ENCODE measurements around the gene EML4.

GRCh38 chr2:42127425-42128424, 41.4 kb upstream of the EML4 start:
- no peak for TF ChIP-seq POLR2AphosphoS5 (IDR thresholded peaks at IDR 0.05)
- TF ChIP-seq, protein P1, sequence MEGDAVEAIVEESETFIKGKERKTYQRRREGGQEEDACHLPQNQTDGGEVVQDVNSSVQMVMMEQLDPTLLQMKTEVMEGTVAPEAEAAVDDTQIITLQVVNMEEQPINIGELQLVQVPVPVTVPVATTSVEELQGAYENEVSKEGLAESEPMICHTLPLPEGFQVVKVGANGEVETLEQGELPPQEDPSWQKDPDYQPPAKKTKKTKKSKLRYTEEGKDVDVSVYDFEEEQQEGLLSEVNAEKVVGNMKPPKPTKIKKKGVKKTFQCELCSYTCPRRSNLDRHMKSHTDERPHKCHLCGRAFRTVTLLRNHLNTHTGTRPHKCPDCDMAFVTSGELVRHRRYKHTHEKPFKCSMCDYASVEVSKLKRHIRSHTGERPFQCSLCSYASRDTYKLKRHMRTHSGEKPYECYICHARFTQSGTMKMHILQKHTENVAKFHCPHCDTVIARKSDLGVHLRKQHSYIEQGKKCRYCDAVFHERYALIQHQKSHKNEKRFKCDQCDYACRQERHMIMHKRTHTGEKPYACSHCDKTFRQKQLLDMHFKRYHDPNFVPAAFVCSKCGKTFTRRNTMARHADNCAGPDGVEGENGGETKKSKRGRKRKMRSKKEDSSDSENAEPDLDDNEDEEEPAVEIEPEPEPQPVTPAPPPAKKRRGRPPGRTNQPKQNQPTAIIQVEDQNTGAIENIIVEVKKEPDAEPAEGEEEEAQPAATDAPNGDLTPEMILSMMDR (IDR thresholded peaks at IDR 0.05): no peak
